Measurements from ENCODE around the gene CHRNA3. TPM values are rescaled to one million over a fixed set of nuclear protein-coding genes. Genes with fewer than 3 reads are reported as not detected.

CHRNA3 gene
- total RNA-seq, 1 donor from 2014 or later: not detected

- Mint-ChIP-seq H3K4me1 (peaks cover 7% of the 10 kb centered on the region), H3K27ac (no peak overlapping the region), H3K36me3 (ENCODE audit: low read depth) (no peaks in the 10 kb centered on the region), H3K27me3 (peaks cover 18% of the 10 kb centered on the region), H3K4me3 (no peak overlapping the region), H3K9me3 (no peaks in the 10 kb centered on the region)
- no peak for DNase-seq
- intact Hi-C loops (cut with micrococcal nuclease): no loop called here
Observed at GRCh38 chr15:78642331-78642730, 21.5 kb upstream of the CHRNA3 start.

GRCh38 chr15:78641749-78642275, 21.0 kb upstream of the CHRNA3 start:
- intact Hi-C loops (cut with micrococcal nuclease): no loop called here
- Mint-ChIP-seq H3K4me3 (peak overlapping the region; percentile 57), H3K9me3 (no peaks in the 10 kb centered on the region), H3K27me3 (peaks cover 18% of the 10 kb centered on the region), H3K27ac (no peak overlapping the region), H3K4me1 (peaks cover 7% of the 10 kb centered on the region), H3K36me3 (ENCODE audit: low read depth) (no peaks in the 10 kb centered on the region)
- no peak for DNase-seq

GRCh38 chr15:78641102-78641748, 20.4 kb upstream of the CHRNA3 start, which contains the start of gene CHRNB4:
CHRNB4 (minus strand) TSS chr15:78641210; CDS start chr15:78641133, 77 bp downstream.
- Mint-ChIP-seq H3K36me3 (ENCODE audit: low read depth) (no peaks in the 10 kb centered on the region), H3K4me3 (peak within 1 kb of the TSS; percentile 57), H3K4me1 (peaks cover 7% of the 10 kb centered on the region), H3K27me3 (peaks cover 22% of the 10 kb centered on the region), H3K9me3 (no peaks in the 10 kb centered on the region), H3K27ac (no peak within 1 kb of the TSS)
- intact Hi-C loops (cut with micrococcal nuclease): no loop called here
- peak; percentile 66 for DNase-seq

GRCh38 chr15:78640527-78641101, 19.8 kb upstream of the CHRNA3 start:
- Mint-ChIP-seq H3K27me3 (peaks cover 24% of the 10 kb centered on the region), H3K9me3 (no peaks in the 10 kb centered on the region), H3K36me3 (ENCODE audit: low read depth) (no peaks in the 10 kb centered on the region), H3K4me3 (peak overlapping the region; percentile 51), H3K4me1 (peaks cover 7% of the 10 kb centered on the region), H3K27ac (no peak overlapping the region)
- intact Hi-C loops (cut with micrococcal nuclease): no loop called here
- peak; percentile 63 for DNase-seq

GRCh38 chr15:78638658-78639314, 18.0 kb upstream of the CHRNA3 start:
- peaks cover 7% of the 10 kb centered on the region for H3K4me1 Mint-ChIP-seq
- peaks cover 21% of the 10 kb centered on the region for H3K27me3 Mint-ChIP-seq
- H3K4me3 Mint-ChIP-seq: no peak overlapping the region
- H3K27ac Mint-ChIP-seq: no peak overlapping the region
- intact Hi-C loops (cut with micrococcal nuclease): loop anchor here (2.0 kb wide), 1 partner anchor 70 kb away; no protein-coding TSS in a partner anchor
- no peaks in the 10 kb centered on the region for H3K36me3 Mint-ChIP-seq (ENCODE audit: low read depth)
- no peaks in the 10 kb centered on the region for H3K9me3 Mint-ChIP-seq
- peak; percentile 80 for DNase-seq

GRCh38 chr15:78637776-78638435, 17.1 kb upstream of the CHRNA3 start:
- H3K4me1 Mint-ChIP-seq: peaks cover 7% of the 10 kb centered on the region
- no peak overlapping the region for H3K27ac Mint-ChIP-seq
- peaks cover 21% of the 10 kb centered on the region for H3K27me3 Mint-ChIP-seq
- H3K36me3 Mint-ChIP-seq (ENCODE audit: low read depth): no peaks in the 10 kb centered on the region
- intact Hi-C loops (cut with micrococcal nuclease): loop anchor here (2.0 kb wide), 1 partner anchor 71 kb away; no protein-coding TSS in a partner anchor
- H3K4me3 Mint-ChIP-seq: no peak overlapping the region
- DNase-seq: no peak
- H3K9me3 Mint-ChIP-seq: no peaks in the 10 kb centered on the region

GRCh38 chr15:78636378-78636859, 15.6 kb upstream of the CHRNA3 start:
- H3K9me3 Mint-ChIP-seq: no peaks in the 10 kb centered on the region
- H3K27ac Mint-ChIP-seq: no peak overlapping the region
- no peak for DNase-seq
- H3K27me3 Mint-ChIP-seq: peaks cover 15% of the 10 kb centered on the region
- no peaks in the 10 kb centered on the region for H3K36me3 Mint-ChIP-seq (ENCODE audit: low read depth)
- H3K4me1 Mint-ChIP-seq: peaks cover 3% of the 10 kb centered on the region
- H3K4me3 Mint-ChIP-seq: no peak overlapping the region
- intact Hi-C loops (cut with micrococcal nuclease): no loop called here

- peaks cover 12% of the 10 kb centered on the region for H3K27me3 Mint-ChIP-seq
- no peak for DNase-seq
- no peak overlapping the region for H3K27ac Mint-ChIP-seq
- H3K4me3 Mint-ChIP-seq: no peak overlapping the region
- no peaks in the 10 kb centered on the region for H3K4me1 Mint-ChIP-seq
- intact Hi-C loops (cut with micrococcal nuclease): no loop called here
- no peaks in the 10 kb centered on the region for H3K36me3 Mint-ChIP-seq (ENCODE audit: low read depth)
- H3K9me3 Mint-ChIP-seq: no peaks in the 10 kb centered on the region
Observed at GRCh38 chr15:78635346-78635745, 14.6 kb upstream of the CHRNA3 start.

- no peak for DNase-seq
- H3K4me3 Mint-ChIP-seq: no peak overlapping the region
- H3K36me3 Mint-ChIP-seq (ENCODE audit: low read depth): no peaks in the 10 kb centered on the region
- H3K9me3 Mint-ChIP-seq: no peaks in the 10 kb centered on the region
- no peaks in the 10 kb centered on the region for H3K4me1 Mint-ChIP-seq
- H3K27me3 Mint-ChIP-seq: peaks cover 9% of the 10 kb centered on the region
- intact Hi-C loops (cut with micrococcal nuclease): no loop called here
- H3K27ac Mint-ChIP-seq: no peak overlapping the region
Observed at GRCh38 chr15:78634210-78635145, 13.7 kb upstream of the CHRNA3 start.

- H3K4me3 Mint-ChIP-seq: no peak overlapping the region
- H3K27ac Mint-ChIP-seq: no peak overlapping the region
- no peaks in the 10 kb centered on the region for H3K9me3 Mint-ChIP-seq
- H3K27me3 Mint-ChIP-seq: peaks cover 5% of the 10 kb centered on the region
- intact Hi-C loops (cut with micrococcal nuclease): no loop called here
- no peaks in the 10 kb centered on the region for H3K36me3 Mint-ChIP-seq (ENCODE audit: low read depth)
- DNase-seq: no peak
- no peaks in the 10 kb centered on the region for H3K4me1 Mint-ChIP-seq
Observed at GRCh38 chr15:78633348-78633747, 12.6 kb upstream of the CHRNA3 start.

GRCh38 chr15:78630886-78631633, 10.3 kb upstream of the CHRNA3 start:
- H3K27ac Mint-ChIP-seq: no peak overlapping the region

GRCh38 chr15:78629716-78630065, 8.9 kb upstream of the CHRNA3 start:
- Mint-ChIP-seq H3K4me3 (no peak overlapping the region), H3K27ac (no peak overlapping the region), H3K36me3 (ENCODE audit: low read depth) (no peaks in the 10 kb centered on the region), H3K9me3 (no peaks in the 10 kb centered on the region), H3K4me1 (no peaks in the 10 kb centered on the region), H3K27me3 (peaks cover 11% of the 10 kb centered on the region)
- intact Hi-C loops (cut with micrococcal nuclease): no loop called here
- DNase-seq: no peak

More at GRCh38 chr15:78630886-78631633, 10.3 kb upstream of the CHRNA3 start:
- H3K9me3 Mint-ChIP-seq: no peaks in the 10 kb centered on the region
- intact Hi-C loops (cut with micrococcal nuclease): no loop called here
- no peaks in the 10 kb centered on the region for H3K36me3 Mint-ChIP-seq (ENCODE audit: low read depth)
- peaks cover 11% of the 10 kb centered on the region for H3K27me3 Mint-ChIP-seq
- no peak overlapping the region for H3K4me3 Mint-ChIP-seq
- no peak for DNase-seq
- H3K4me1 Mint-ChIP-seq: no peaks in the 10 kb centered on the region
